GM12878 (cell line): ENCODE results near the gene PSMD13. TPM values are rescaled to one million over a fixed set of nuclear protein-coding genes. Genes with fewer than 3 reads are reported as not detected.
A peak's percentile ranks its signal among the peaks of the same experiment; 100 is the strongest.

ENCODE experiments used
- ATAC-seq: fragments of 200-7000 bp; cut with Tn5 transposase; 3 replicates; pipeline ENCODE4 v1.9.1; 2020; ENCODE audit warnings: mild to moderate bottlenecking, moderate library complexity
- BruUV-seq: library from RNA; stranded (reverse); fragments of 400-500 nt; replicated peaks from 2 replicates; lab custom pipeline; 2021; lab: Mats Ljungman, UMichigan
- CTCF ChIA-PET: fragments of 300-600 bp; sonication (Branson Sonifier 250); formaldehyde crosslinking; extraction: SDS; loops from one replicate; lab custom pipeline; 2021; ENCODE audit warnings: inconsistent platforms; lab: Yijun Ruan, JAX
- POLR2A ChIA-PET: fragments of 350-600 bp; formaldehyde crosslinking; extraction: SDS; loops from one replicate; lab custom pipeline; 2021; ENCODE audit warnings: inconsistent platforms; lab: Charles Lee
- RAD21 ChIA-PET: fragments of 300-600 bp; sonication (Branson Sonifier 250); formaldehyde crosslinking; loops from one replicate; lab custom pipeline; 2023; ENCODE audit warnings: antibody characterized with exemption; ENCODE audit not compliant: unreplicated experiment; lab: Charles Lee
- SMC1A ChIA-PET: fragments of 300-600 bp; sonication (Branson Sonifier 250); formaldehyde crosslinking; loops from one replicate; lab custom pipeline; 2023; ENCODE audit not compliant: unreplicated experiment, uncharacterized antibody; lab: Charles Lee
- DNase-seq: peaks from one replicate; pipeline ENCODE4 v3.0.0-alpha.2; 2011; ENCODE audit warnings: low read depth, low spot score
- FAIRE-seq: peaks from 3 replicates; lab custom pipeline; 2011; peaks lifted over from hg19 to GRCh38; lab: Jason Lieb, UNC
- H2AFZ ChIP-seq: 2 replicates; pipeline ENCODE4 v1.6.0; 2011; ENCODE audit warnings: low read depth, low read length, control low read depth; ENCODE audit not compliant: control insufficient read depth
- H3K27ac ChIP-seq: 2 replicates; pipeline ENCODE4 v1.5.1; 2011; ENCODE audit warnings: control low read depth; ENCODE audit not compliant: control insufficient read depth, insufficient read depth
- H3K27me3 ChIP-seq, 2 experiments: replicated peaks in 1 of 2; 2 replicates each; pipeline versions ENCODE4 v1.6.0 to v1.6.1; 2011; ENCODE audit warnings: low read length in 1 of 2; ENCODE audit not compliant: control insufficient read depth in 2 of 2, insufficient read depth in 2 of 2
- H3K36me3 ChIP-seq, 2 experiments: 2 replicates each; pipeline ENCODE4 v1.5.1; 2011; ENCODE audit warnings: low read length in 1 of 2; ENCODE audit not compliant: control insufficient read depth in 2 of 2, insufficient read depth in 2 of 2
- H3K4me1 ChIP-seq: 2 replicates; pipeline ENCODE4 v1.6.1; 2011; ENCODE audit warnings: mild to moderate bottlenecking, low read length, moderate library complexity, mixed read lengths; ENCODE audit not compliant: control insufficient read depth, insufficient read depth
- H3K4me2 ChIP-seq: 2 replicates; pipeline ENCODE4 v1.6.0; 2011; ENCODE audit warnings: control low read depth; ENCODE audit not compliant: control insufficient read depth, insufficient read depth
- H3K4me3 ChIP-seq: fragments of 200-600 bp; sonication (generic); 2 replicates; pipeline ENCODE4 v1.5.1; 2016
- H3K79me2 ChIP-seq: 2 replicates; pipeline ENCODE4 v1.6.0; 2011; ENCODE audit warnings: low read length; ENCODE audit not compliant: control insufficient read depth, insufficient read depth
- H3K9ac ChIP-seq: 2 replicates; pipeline ENCODE4 v1.8.0; 2011; ENCODE audit warnings: low read length, control low read depth, mixed read lengths; ENCODE audit not compliant: control insufficient read depth, insufficient read depth
- H3K9me3 ChIP-seq: replicated peaks from 3 replicates; pipeline ENCODE4 v1.5.1; 2011; ENCODE audit warnings: mild to moderate bottlenecking, low read length; ENCODE audit not compliant: control insufficient read depth, insufficient read depth
- H4K20me1 ChIP-seq: 2 replicates; pipeline ENCODE4 v1.6.0; 2011; ENCODE audit not compliant: control insufficient read depth, insufficient read depth
- ATF2 ChIP-seq: IDR thresholded peaks from 2 replicates; pipeline ENCODE4 v1.6.1; 2012; ENCODE audit warnings: low read length, inconsistent platforms
- BMI1 ChIP-seq: fragments of 450-650 bp; IDR thresholded peaks from 2 replicates; pipeline ENCODE4 v1.6.1; 2016; ENCODE audit warnings: mild to moderate bottlenecking, moderate library complexity, borderline replicate concordance
- BRCA1 ChIP-seq: IDR thresholded peaks from 2 replicates; pipeline ENCODE4 v1.6.1; 2011; ENCODE audit warnings: low read depth, low read length, improper control_type of control experiment
- CBFB ChIP-seq: IDR thresholded peaks from 2 replicates; pipeline ENCODE4 v1.6.1; 2016; ENCODE audit warnings: antibody characterized with exemption, low read depth
- HDAC2 ChIP-seq: fragments of 200-600 bp; sonication (generic); IDR thresholded peaks from 2 replicates; pipeline ENCODE4 v1.6.1; 2017
- IRF5 ChIP-seq: fragments of 450-650 bp; IDR thresholded peaks from 2 replicates; pipeline ENCODE4 v1.6.1; 2017; ENCODE audit warnings: borderline replicate concordance
- KDM1A ChIP-seq: fragments of 200-600 bp; sonication (generic); IDR thresholded peaks from 2 replicates; pipeline ENCODE4 v1.6.1; 2016; ENCODE audit warnings: borderline replicate concordance
- MEF2A ChIP-seq: IDR thresholded peaks from 2 replicates; pipeline ENCODE4 v1.6.1; 2011; ENCODE audit warnings: low read depth, mild to moderate bottlenecking, low read length, moderate library complexity; ENCODE audit not compliant: insufficient read depth
- NKRF ChIP-seq: fragments of 450-650 bp; conservative IDR thresholded peaks from 2 replicates; pipeline ENCODE4 v1.6.1; 2017; ENCODE audit warnings: mild to moderate bottlenecking, moderate library complexity
- POLR2AphosphoS5 ChIP-seq: IDR thresholded peaks from 2 replicates; pipeline ENCODE4 v1.6.1; 2011; ENCODE audit warnings: mild to moderate bottlenecking, low read length, inconsistent platforms
- RAD51 ChIP-seq: fragments of 450-650 bp; IDR thresholded peaks from 2 replicates; pipeline ENCODE4 v1.6.1; 2016; ENCODE audit warnings: moderate library complexity, mild to moderate bottlenecking, inconsistent platforms
- SKIL ChIP-seq: fragments of 450-650 bp; IDR thresholded peaks from 2 replicates; pipeline ENCODE4 v1.6.1; 2017; ENCODE audit warnings: mild to moderate bottlenecking, low read depth, inconsistent platforms; ENCODE audit not compliant: poor library complexity, severe bottlenecking
- SMAD5 ChIP-seq: IDR thresholded peaks from 2 replicates; pipeline ENCODE4 v1.6.1; 2016; ENCODE audit warnings: antibody characterized with exemption, low read depth
- SMARCA5 ChIP-seq: fragments of 450-650 bp; IDR thresholded peaks from 2 replicates; pipeline ENCODE4 v1.6.1; 2017; ENCODE audit warnings: mild to moderate bottlenecking
- SMC3 ChIP-seq: IDR thresholded peaks from 2 replicates; pipeline ENCODE4 v1.6.1; 2011; ENCODE audit warnings: low read length, improper control_type of control experiment, borderline replicate concordance
- SREBF2 ChIP-seq: IDR thresholded peaks from 2 replicates; pipeline ENCODE4 v1.6.1; 2012; ENCODE audit warnings: mild to moderate bottlenecking, low read length
- WGBS: methylation state at CpG from one replicate; pipeline ENCODE4 v1.1.6; 2016; ENCODE audit warnings: low lambda C conversion rate; ENCODE audit not compliant: insufficient replicate concordance, insufficient coverage; ENCODE audit errors: missing lambda C conversion rate; 5-methylcytosine and 5-hydroxymethylcytosine counted together
- in situ Hi-C: fragments of 300-500 bp; cut with MboI; formaldehyde crosslinking; loops from 9 replicates; pipeline ENCODE4 v1.14.3; 2018; ENCODE audit warnings: mixed read lengths
- intact Hi-C: fragments of 100-400 bp; cut with micrococcal nuclease; formaldehyde crosslinking; loops from one replicate; pipeline ENCODE4 v1.14.2; 2022; ENCODE audit not compliant: unreplicated experiment
- polyA plus RNA-seq, 11 experiments: library from polyadenylated mRNA; depleted of rRNA in 4 of 11; unstranded in 6 of 11; stranded (reverse) in 5 of 11; fragments of >200 nt; fragmentation: Nextera tagmentation in 4 of 11; fragmentation: Illumina TruSeq in 1 of 11; extraction: Ambion mirVana in 4 of 11; extraction: Trizol in 1 of 11; gene quantifications; 1 replicate in 1 of 11; 2 replicates in 10 of 11; pipeline versions ENCODE4 v1.2.1 to v1.2.3, GENCODE V29; 2011 to 2016; ENCODE audit warnings: inconsistent platforms in 2 of 11, missing spikeins in 2 of 11, low read depth in 1 of 11
- total RNA-seq, 4 experiments: library from RNA; depleted of rRNA in 3 of 4; stranded (reverse); fragments of >200 nt in 3 of 4; fragmentation: Illumina TruSeq in 1 of 4; extraction: Trizol in 1 of 4; gene quantifications; 2 replicates each; pipeline versions ENCODE4 v1.2.1 to v1.2.3, GENCODE V29; 2013 to 2021

Gene PSMD13
- total and polyA plus RNA-seq, 10 of the 15 experiments (the other 5 are each of a cell fraction or from before 2014, with no cell fraction given) = 141 to 303 (median 177) TPM

GRCh38 chr11:207863-208180, 29.0 kb upstream of the PSMD13 start:
- SMC1A ChIA-PET = interaction anchor here (0.8 to 2.6 kb wide), 4 partner anchors 21 to 147 kb away, joined by 3 to 12 read pairs (median 6); partner anchors contain the start of gene PSMD13
- Histone ChIP-seq H2AFZ (peak overlapping the region; percentile 22; the same call in 1 of the 2 replicates), H3K36me3 (peaks cover 17 to 42% of the 10 kb centered on the region in 2 experiments), H3K4me2 (peak overlapping the region; percentile 52), H3K9me3 (no peaks in the 10 kb centered on the region), H3K4me1 (peaks cover 27% of the 10 kb centered on the region), H3K4me3 (peak overlapping the region; percentile 76), H4K20me1 (peaks cover 11% of the 10 kb centered on the region), H3K79me2 (peaks cover 57% of the 10 kb centered on the region), H3K9ac (peak overlapping the region; percentile 98), H3K27me3 (no peaks in the 10 kb centered on the region), H3K27ac (peak overlapping the region; percentile 97)
- TSS peak; percentile 86 for BruUV-seq
- POLR2A ChIA-PET = interaction anchor here (0.6 to 2.5 kb wide), 15 partner anchors 17 to 328 kb away, joined by 3 to 27 read pairs (median 6); partner anchors contain the start of genes PSMD13, RNH1 and SIRT3
- DNase-seq = no peak
- intact Hi-C loops (loop anchor here (1.0 to 10.0 kb wide), 5 partner anchors 28 to 237 kb away; partner anchors contain the start of genes ANO9, IFITM2, PSMD13 and SIRT3), in situ Hi-C loops (loop anchor here (5.0 to 10.0 kb wide), 2 partner anchors 157 to 299 kb away; partner anchors contain the start of genes B4GALNT4 and RNH1)
- RAD21 ChIA-PET = interaction anchor here (0.8 to 2.5 kb wide), 10 partner anchors 27 to 243 kb away, joined by 3 to 15 read pairs (median 6); partner anchors contain the start of genes IFITM1, IFITM2 and PSMD13
- FAIRE-seq = no peak
- under 1% methylated on average over 27 of the region's 27 CpGs for WGBS
- ATAC-seq = peak; percentile 14
- CTCF ChIA-PET = interaction anchor here (0.7 to 2.5 kb wide), 9 partner anchors 9 to 408 kb away, joined by 3 to 8 read pairs (median 4); partner anchors contain the start of genes IRF7 and PSMD13
- TF ChIP-seq SKIL (no peak), BRCA1 (no peak), SREBF2 (no peak), HDAC2 (0 out of 2 replicates have a peak, but pooled peaks have one; percentile 12), MEF2A (no peak), BMI1 (no peak), IRF5 (no peak), SMARCA5 (no peak), SMAD5 (peak; percentile 19), KDM1A (no peak), RAD51 (no peak), NKRF (0 out of 2 replicates have a peak, but pooled peaks have one; percentile 69), POLR2AphosphoS5 (peak; percentile 74), SMC3 (no peak), ATF2 (no peak), CBFB (no peak)
